Embryonic facial prominence (tissue), 1 donor: ENCODE measurements around the gene TULP4.

ENCODE experiments used
- DNase-seq: peaks from one replicate; pipeline ENCODE4 v3.0.0-alpha.2; 2016; ENCODE audit errors: extremely low spot score

TULP4 gene

GRCh38 chr6:158312165-158312564 is at the start of gene TULP4:
Gene TULP4, plus strand, starts transcription at chr6:158312465. Its CDS starts 1,552 bp downstream, at chr6:158314017.
- DNase-seq, result no peak

- no peak for DNase-seq
Observed at GRCh38 chr6:158262755-158263154, 49.5 kb upstream of the TULP4 start.

DNA sequence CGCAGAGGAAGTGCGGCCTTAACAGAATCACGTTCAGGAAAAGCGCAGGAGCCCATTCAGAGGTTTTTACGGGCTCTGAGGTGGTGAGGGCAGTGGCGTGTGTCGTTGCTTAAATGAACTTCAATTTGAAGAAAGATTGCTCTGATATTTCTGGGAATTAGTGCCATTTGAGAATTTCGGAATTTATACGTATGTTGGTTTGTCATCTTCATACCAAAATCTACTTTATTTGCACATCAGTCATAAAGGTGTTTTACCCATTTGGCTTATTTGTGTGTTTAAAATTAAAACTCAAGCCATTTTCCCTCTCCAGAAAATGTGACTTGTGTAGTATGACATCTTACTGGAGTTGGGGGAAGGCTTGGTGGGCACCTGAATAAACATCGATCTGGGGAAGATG is 48.1 kb upstream of the TULP4 start:
- DNase-seq, result no peak

DNA sequence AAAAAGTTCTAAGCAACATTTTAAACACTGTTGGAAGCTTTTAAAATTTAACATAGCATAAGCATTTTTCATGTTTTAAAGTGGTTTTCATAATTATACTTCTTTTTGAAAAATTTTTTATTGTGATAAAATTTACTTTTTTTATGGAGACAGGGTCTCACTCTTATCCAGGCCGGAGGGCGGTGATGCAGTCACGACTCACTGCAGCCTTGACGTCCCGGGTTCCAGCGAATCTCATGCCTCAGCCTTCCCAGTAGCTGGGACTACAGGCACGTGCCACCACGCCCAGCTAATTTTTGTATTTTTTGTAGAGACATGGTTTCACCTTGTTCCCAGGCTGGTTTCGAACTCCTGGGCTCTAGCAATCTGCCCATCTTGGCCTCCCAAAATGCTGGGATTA is 46.1 kb upstream of the TULP4 start:
- no peak for DNase-seq

DNA sequence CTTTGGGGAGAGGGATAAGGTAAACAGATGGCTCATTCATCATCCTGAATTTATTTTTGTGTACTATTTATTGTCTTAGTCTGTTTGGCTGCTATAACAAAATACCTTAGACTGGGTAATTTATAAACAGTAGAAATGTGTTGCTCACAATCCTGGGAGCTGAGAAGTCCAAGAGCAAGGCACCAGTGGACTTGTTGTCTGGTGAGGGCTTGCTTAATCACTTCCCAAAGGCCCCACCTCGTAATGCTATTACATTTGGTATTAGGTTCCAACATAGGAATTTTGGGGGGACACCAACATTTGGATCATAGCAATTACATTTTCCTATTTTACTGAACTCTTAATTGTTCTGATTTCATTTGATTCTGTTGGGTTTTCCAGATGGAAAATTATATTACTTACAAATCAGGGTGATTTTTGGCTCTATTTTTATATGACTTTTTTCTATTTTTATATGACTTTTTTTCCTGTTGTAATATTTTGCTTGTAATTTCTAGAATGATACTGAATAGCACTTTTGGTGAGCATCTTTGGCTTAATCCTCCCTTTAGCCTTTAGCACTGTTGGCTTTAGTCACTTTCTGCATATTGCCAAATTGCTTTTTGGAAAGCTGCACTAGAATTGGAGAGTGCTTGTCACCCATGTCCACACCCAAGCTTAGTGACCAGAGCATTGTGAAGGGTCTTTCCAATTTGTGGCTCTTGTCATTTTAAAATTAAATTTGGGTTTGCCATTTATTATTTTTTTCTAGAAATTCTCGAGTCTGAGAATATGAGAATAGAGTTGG is 43.7 kb upstream of the TULP4 start:
- no peak for DNase-seq

GRCh38 chr6:158269657-158270056 is 42.6 kb upstream of the TULP4 start:
- no peak for DNase-seq

- no peak for DNase-seq
Observed at GRCh38 chr6:158270389-158271127, 41.7 kb upstream of the TULP4 start.

DNA sequence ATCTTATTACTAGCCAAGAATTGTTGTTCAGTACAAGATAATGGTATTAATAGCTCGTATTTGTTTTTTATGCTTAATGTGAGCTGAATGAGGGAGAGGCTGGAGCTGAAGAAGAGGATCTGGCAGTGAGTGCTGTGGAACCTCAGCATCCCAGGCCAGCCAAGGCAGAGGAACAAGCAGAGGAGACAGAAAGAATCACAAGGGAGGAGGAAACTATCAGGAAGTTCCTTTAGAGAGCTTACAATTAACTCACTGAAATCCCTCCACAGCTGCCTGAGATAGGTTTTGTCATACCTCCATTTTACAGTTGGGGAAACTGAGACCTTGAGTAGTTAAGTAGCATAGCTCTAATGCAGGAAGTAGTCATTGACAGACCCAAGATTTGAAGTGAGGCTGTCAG is 39.9 kb upstream of the TULP4 start:
- no peak for DNase-seq

- DNase-seq, result no peak
Observed at GRCh38 chr6:158278004-158278403, 34.3 kb upstream of the TULP4 start.

DNA sequence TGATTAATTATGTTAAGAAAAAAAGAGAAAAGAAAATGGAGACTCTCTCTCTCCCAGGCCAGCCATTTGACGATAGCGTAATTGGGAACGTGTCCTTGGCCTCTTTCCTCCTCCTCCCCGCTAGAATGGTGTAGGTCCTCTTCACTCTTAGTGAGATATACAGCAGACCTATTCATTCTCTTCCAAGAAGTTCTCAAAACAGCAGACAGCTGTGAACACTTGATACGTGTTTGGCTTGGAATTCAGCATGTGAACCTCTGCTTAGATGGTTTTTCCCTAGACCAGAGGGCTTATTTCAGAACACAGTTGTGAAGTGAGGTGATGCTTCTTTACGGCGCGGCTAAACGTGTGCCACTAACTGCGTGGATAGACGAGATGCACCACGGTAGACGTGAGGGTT is 32.6 kb upstream of the TULP4 start:
- no peak for DNase-seq

DNA sequence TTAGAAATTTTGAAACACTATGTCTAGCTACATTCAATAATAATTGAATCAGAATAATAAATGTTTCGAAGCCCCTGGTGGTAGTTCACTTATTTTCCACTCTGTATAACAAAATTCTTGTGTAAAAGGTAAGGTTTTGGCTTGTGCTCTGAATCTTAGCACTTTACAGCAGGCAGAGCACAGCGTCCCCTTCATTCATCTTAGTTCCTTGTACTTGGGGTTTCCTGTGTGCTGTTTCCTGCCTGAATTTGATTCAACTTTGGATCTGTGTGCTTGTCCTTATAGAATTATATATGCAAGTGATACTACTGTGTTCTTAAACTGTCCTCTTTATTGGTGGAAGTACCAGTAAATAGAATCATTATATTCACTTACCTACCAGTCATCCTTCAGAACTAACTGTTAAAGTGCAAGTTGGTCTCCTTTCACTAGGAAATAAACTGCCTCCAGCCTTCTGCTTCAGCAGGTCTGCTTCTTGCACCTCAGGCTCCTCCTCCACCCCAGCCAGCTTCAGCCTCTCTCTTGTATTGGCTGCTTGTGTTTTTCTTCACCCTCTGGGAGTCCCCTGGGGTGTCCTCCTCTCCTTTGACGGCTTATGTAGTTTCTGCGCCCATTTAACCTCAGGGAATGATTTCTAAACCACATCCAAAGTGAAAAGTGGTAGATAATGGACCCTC is 28.8 kb upstream of the TULP4 start:
- DNase-seq, result no peak

DNA sequence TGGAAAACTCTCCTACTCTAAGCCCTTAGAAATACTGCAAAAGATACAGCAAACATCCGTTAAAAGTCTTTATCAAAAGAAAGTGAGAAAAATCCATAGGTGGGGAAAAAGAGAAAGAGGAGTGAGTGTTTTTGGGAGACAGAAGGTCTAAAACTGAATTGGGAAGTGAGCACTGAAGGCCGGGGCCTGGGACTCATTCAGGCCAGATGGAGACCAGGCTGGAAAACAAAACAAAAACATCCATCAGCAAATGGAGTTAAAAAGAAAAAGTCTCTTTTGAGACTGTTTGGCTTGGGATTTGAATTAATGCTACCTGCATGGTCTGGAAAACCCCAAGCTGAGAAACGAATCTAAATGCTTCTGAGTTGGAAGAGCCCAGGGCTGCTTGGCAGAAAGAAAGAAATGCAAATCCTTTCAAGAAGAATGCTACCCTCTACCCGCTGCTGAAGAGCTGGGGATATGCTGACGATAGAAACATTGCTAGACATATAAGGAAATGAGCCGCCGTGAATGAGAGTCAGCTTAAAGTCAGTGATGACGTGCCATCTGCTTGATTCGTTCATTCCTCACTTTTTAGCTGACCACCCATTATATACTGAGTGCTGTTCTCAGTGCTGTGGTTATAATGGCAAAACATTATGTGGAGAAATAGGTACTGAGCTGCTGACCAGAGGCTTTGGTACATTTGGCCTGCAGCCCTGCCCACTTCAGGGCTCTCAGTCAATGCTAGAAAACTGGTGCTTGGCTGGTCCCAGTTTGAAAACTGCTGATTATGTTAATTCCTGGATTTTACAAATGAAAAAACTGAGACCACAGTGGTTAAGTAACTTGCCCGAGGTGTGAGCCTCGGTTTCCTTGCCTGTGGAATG is 28.0 kb upstream of the TULP4 start:
- DNase-seq, result peak; percentile 75

- no peak for DNase-seq
Observed at GRCh38 chr6:158284876-158285655, 27.2 kb upstream of the TULP4 start.

- DNase-seq, result no peak
Observed at GRCh38 chr6:158285656-158286021, 26.6 kb upstream of the TULP4 start.

- no peak for DNase-seq
Observed at GRCh38 chr6:158286413-158286812, 25.9 kb upstream of the TULP4 start.

- DNase-seq, result no peak
Observed at GRCh38 chr6:158287047-158287446, 25.2 kb upstream of the TULP4 start.

- no peak for DNase-seq
Observed at GRCh38 chr6:158290040-158290439, 22.2 kb upstream of the TULP4 start.

DNA sequence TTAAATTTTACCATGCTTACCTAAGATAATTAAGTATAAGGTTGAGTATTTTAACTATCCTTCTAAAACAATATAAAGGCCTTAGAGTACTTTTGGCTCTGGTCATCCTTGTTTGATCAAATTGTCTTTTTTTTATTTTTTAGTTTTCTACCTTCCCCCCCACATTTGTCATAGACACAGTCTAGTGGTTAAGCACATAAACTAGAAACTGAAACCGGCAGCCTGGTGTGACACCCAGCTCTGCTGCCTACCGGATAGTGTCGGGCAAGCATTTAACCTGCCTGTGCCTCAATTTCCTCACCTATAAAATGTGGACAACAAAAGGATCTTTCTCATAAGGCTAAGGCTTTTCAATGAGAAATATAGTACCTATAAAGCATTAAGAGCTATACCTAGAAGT is 21.6 kb upstream of the TULP4 start:
- DNase-seq, result no peak

GRCh38 chr6:158292016-158292415 is 20.2 kb upstream of the TULP4 start:
- DNase-seq, result no peak

GRCh38 chr6:158293122-158293521 is 19.1 kb upstream of the TULP4 start:
- DNase-seq, result no peak
